ENCODE measurements around the gene CXCL8.

DNA sequence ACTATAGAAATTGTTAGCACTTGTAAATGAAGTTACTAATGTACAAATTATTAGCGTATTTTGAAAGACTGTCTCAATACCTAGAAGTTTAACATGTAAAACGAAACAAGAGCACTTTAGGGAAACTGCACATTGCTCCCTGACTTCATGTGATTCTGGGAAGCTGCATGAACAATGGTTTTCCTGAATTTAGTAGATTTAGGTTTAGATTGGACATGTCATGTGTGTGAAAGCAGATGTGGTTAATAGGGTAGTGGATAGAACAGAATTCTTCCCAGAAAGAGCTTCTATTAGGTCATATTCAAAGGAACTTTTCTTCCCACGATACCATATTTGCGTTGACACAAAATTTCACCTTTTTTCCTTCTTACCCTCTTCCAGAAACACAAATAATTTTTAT, 14.9 kb upstream of the CXCL8 start:
- TF ChIP-seq, protein P1, sequence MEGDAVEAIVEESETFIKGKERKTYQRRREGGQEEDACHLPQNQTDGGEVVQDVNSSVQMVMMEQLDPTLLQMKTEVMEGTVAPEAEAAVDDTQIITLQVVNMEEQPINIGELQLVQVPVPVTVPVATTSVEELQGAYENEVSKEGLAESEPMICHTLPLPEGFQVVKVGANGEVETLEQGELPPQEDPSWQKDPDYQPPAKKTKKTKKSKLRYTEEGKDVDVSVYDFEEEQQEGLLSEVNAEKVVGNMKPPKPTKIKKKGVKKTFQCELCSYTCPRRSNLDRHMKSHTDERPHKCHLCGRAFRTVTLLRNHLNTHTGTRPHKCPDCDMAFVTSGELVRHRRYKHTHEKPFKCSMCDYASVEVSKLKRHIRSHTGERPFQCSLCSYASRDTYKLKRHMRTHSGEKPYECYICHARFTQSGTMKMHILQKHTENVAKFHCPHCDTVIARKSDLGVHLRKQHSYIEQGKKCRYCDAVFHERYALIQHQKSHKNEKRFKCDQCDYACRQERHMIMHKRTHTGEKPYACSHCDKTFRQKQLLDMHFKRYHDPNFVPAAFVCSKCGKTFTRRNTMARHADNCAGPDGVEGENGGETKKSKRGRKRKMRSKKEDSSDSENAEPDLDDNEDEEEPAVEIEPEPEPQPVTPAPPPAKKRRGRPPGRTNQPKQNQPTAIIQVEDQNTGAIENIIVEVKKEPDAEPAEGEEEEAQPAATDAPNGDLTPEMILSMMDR (IDR thresholded peaks at IDR 0.05): no peak
- TF ChIP-seq, protein P2, sequence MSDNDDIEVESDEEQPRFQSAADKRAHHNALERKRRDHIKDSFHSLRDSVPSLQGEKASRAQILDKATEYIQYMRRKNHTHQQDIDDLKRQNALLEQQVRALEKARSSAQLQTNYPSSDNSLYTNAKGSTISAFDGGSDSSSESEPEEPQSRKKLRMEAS (IDR thresholded peaks at IDR 0.05): no peak
- TF ChIP-seq RARB (CRISPR knock-in tag; IDR thresholded peaks at IDR 0.05): no peak
- no peak for TF ChIP-seq ESRRA (IDR thresholded peaks at IDR 0.05; ENCODE audit: borderline replicate concordance, low read length)
- TF ChIP-seq ZSCAN20 (CRISPR knock-in tag; IDR thresholded peaks at IDR 0.05): no peak
- TF ChIP-seq RCOR1 (IDR thresholded peaks at IDR 0.05; ENCODE audit: low read depth, low read length): no peak
- TF ChIP-seq JUN (IDR thresholded peaks at IDR 0.05): no peak
- no peak for TF ChIP-seq EP300 (IDR thresholded peaks at IDR 0.05)
- TF ChIP-seq CBX8 (IDR thresholded peaks at IDR 0.05): no peak
- no peak for TF ChIP-seq MYC (IDR thresholded peaks at IDR 0.05; ENCODE audit: borderline replicate concordance, low read length)

Data from A549 (cell line).